HCT116 (cell line): ENCODE measurements around the gene MRPL11. TPM values are rescaled to one million over a fixed set of nuclear protein-coding genes. Genes with fewer than 3 reads are reported as not detected.

Source experiments
- ATAC-seq: fragments of 200-7000 bp; cut with Tn5 transposase; 2 replicates; pipeline ENCODE4 v1.9.1; 2020; ENCODE audit warnings: mild to moderate bottlenecking, moderate library complexity
- BruUV-seq: library from RNA; stranded (reverse); fragments of 400-500 nt; replicated peaks from 2 replicates; lab custom pipeline; 2021; lab: Mats Ljungman, UMichigan
- CTCF ChIA-PET: fragments of 300-600 bp; sonication (Branson Sonifier 250); formaldehyde crosslinking; loops from one replicate; lab custom pipeline; 2021; ENCODE audit warnings: antibody characterized with exemption; lab: Charles Lee
- POLR2A ChIA-PET: fragments of 300-600, 350-600 bp; sonication (Branson Sonifier 250); formaldehyde crosslinking; loops from one replicate; lab custom pipeline; 2021; ENCODE audit warnings: antibody characterized with exemption; lab: Charles Lee
- RAD21 ChIA-PET, 2 experiments: fragments of 300-600 bp; sonication (Branson Sonifier 250); formaldehyde crosslinking; loops; one replicate each; lab custom pipeline; 2023; ENCODE audit warnings: low total read pairs in 2 of 2; ENCODE audit not compliant: uncharacterized antibody in 2 of 2, unreplicated experiment in 2 of 2, low non-redundant PET in 1 of 2; lab: Charles Lee
- DNase-seq: peaks from one replicate; pipeline ENCODE4 v3.0.0-alpha.2; 2010; ENCODE audit warnings: low read depth, low spot score
- H2AFZ ChIP-seq: fragments of 200-600 bp; shearing (Covaris generic), sonication (generic); 2 replicates; pipeline ENCODE4 v1.6.1; 2017; ENCODE audit warnings: low read depth, mixed run types, mixed read lengths, antibody characterized with exemption, low read length; ENCODE audit not compliant: poor library complexity, severe bottlenecking
- H3K27ac ChIP-seq: 2 replicates; pipeline ENCODE4 v1.5.1; 2012; ENCODE audit warnings: low read depth, low read length
- H3K27me3 ChIP-seq: fragments of 200-600 bp; sonication (generic); 2 replicates; pipeline ENCODE4 v1.6.1; 2016; ENCODE audit warnings: mixed run types, low read length, mixed read lengths; ENCODE audit not compliant: insufficient read depth
- H3K36me3 ChIP-seq, 2 experiments: fragments of 200-500 bp in 1 of 2; fragments of 200-600 bp in 1 of 2; sonication (Bioruptor generic) in 1 of 2; sonication (generic) in 1 of 2; 2 replicates each; pipeline versions ENCODE4 v1.5.1 to v1.6.1; 2014 to 2016; ENCODE audit warnings: low read length in 2 of 2, inconsistent platforms in 1 of 2, mixed read lengths in 1 of 2, mixed run types in 1 of 2; ENCODE audit not compliant: insufficient read depth in 2 of 2, control insufficient read depth in 1 of 2
- H3K4me1 ChIP-seq, 2 experiments: fragments of 200-600 bp in 1 of 2; sonication (generic) in 1 of 2; 2 replicates each; pipeline versions ENCODE4 v1.5.1 to v1.6.1; 2012 to 2017; ENCODE audit warnings: low read length in 2 of 2, inconsistent platforms in 1 of 2, mild to moderate bottlenecking in 1 of 2, mixed read lengths in 1 of 2, mixed run types in 1 of 2, moderate library complexity in 1 of 2; ENCODE audit not compliant: insufficient read depth in 2 of 2, control insufficient read depth in 1 of 2
- H3K4me2 ChIP-seq: fragments of 200-600 bp; sonication (generic); 2 replicates; pipeline ENCODE4 v1.6.1; 2017; ENCODE audit warnings: mixed run types, low read length, mixed read lengths
- H3K4me3 ChIP-seq, 2 experiments: fragments of 200-600 bp in 1 of 2; sonication (generic) in 1 of 2; replicated peaks in 1 of 2; 2 replicates each; pipeline ENCODE4 v1.5.1; 2011 to 2016; ENCODE audit warnings: low read length in 2 of 2, control low read depth in 1 of 2, low read depth in 1 of 2, mild to moderate bottlenecking in 1 of 2, mixed read lengths in 1 of 2, mixed run types in 1 of 2
- H3K79me2 ChIP-seq: fragments of 200-600 bp; sonication (generic); 2 replicates; pipeline ENCODE4 v1.6.1; 2017; ENCODE audit warnings: mild to moderate bottlenecking, mixed run types, low read length, moderate library complexity, mixed read lengths; ENCODE audit not compliant: insufficient read depth
- H3K9ac ChIP-seq: fragments of 200-600 bp; sonication (generic); 2 replicates; pipeline ENCODE4 v1.6.1; 2016; ENCODE audit warnings: low read length, mixed read lengths
- H3K9me2 ChIP-seq: fragments of 200-600 bp; sonication (generic), shearing (Covaris generic); 2 replicates; pipeline ENCODE4 v1.6.1; 2017; ENCODE audit warnings: mixed run types, mild to moderate bottlenecking, moderate library complexity; ENCODE audit not compliant: insufficient read depth
- H3K9me3 ChIP-seq, 2 experiments: fragments of 200-500 bp in 1 of 2; fragments of 200-600 bp in 1 of 2; sonication (Bioruptor generic) in 1 of 2; sonication (generic) in 1 of 2; 2 replicates each; pipeline ENCODE4 v1.6.1; 2014 to 2017; ENCODE audit warnings: low read length in 2 of 2, mixed read lengths in 2 of 2, inconsistent platforms in 1 of 2, low read depth in 1 of 2, mild to moderate bottlenecking in 1 of 2, mixed run types in 1 of 2, moderate library complexity in 1 of 2; ENCODE audit not compliant: control insufficient read depth in 1 of 2, insufficient read depth in 1 of 2
- H4K20me1 ChIP-seq: fragments of 200-600 bp; sonication (generic), shearing (Covaris generic); 2 replicates; pipeline ENCODE4 v1.6.1; 2017; ENCODE audit warnings: mixed run types, mild to moderate bottlenecking, moderate library complexity; ENCODE audit not compliant: insufficient read depth
- ATF3 ChIP-seq: IDR thresholded peaks from 2 replicates; pipeline ENCODE4 v1.6.1; 2012
- CBX3 ChIP-seq: IDR thresholded peaks from 2 replicates; pipeline ENCODE4 v1.6.1; 2012; ENCODE audit warnings: low read depth
- EGR1 ChIP-seq: IDR thresholded peaks from 2 replicates; pipeline ENCODE4 v1.6.1; 2012; ENCODE audit warnings: low read depth
- ELF1 ChIP-seq: IDR thresholded peaks from 2 replicates; pipeline ENCODE4 v1.6.1; 2012; ENCODE audit warnings: low read depth, borderline replicate concordance
- JUND ChIP-seq: IDR thresholded peaks from 2 replicates; pipeline ENCODE4 v1.6.1; 2012
- SIN3A ChIP-seq: IDR thresholded peaks from 2 replicates; pipeline ENCODE4 v1.6.1; 2012; ENCODE audit warnings: low read depth
- SRF ChIP-seq: IDR thresholded peaks from 2 replicates; pipeline ENCODE4 v1.6.1; 2012; ENCODE audit warnings: low read depth
- TCF7L2 ChIP-seq: IDR thresholded peaks from 2 replicates; pipeline ENCODE4 v1.7.0; 2011; ENCODE audit warnings: borderline replicate concordance, inconsistent platforms; ENCODE audit not compliant: insufficient read depth, insufficient read length; ENCODE audit errors: extremely low read depth
- YY1 ChIP-seq: IDR thresholded peaks from 2 replicates; pipeline ENCODE4 v1.6.1; 2011; ENCODE audit warnings: low read length, low read depth, moderate library complexity, mild to moderate bottlenecking; ENCODE audit not compliant: insufficient replicate concordance; ENCODE audit errors: extremely low read depth
- ZBTB33 ChIP-seq: IDR thresholded peaks from 2 replicates; pipeline ENCODE4 v1.6.1; 2011; ENCODE audit warnings: mild to moderate bottlenecking, low read length, moderate library complexity; ENCODE audit not compliant: insufficient replicate concordance; ENCODE audit errors: extremely low read depth
- intact Hi-C: fragments of 100-400 bp; cut with micrococcal nuclease; formaldehyde crosslinking; loops from 2 replicates; pipeline ENCODE4 v1.10.0; 2022
- total RNA-seq: library from RNA; stranded (reverse); gene quantifications from one replicate; pipeline ENCODE4 v1.2.1, GENCODE V29; 2021; ENCODE audit not compliant: unreplicated experiment
- TF ChIP-seq, protein P1 (sequence below), 3 experiments: fragments of 200-600 bp in 1 of 3; sonication (generic) in 1 of 3; IDR thresholded peaks in 2 of 3; conservative IDR thresholded peaks in 1 of 3; 2 replicates each; pipeline ENCODE4 v1.5.1; 2012 to 2017; ENCODE audit warnings: low read depth in 2 of 3, low read length in 2 of 3, antibody characterized with exemption in 1 of 3, borderline replicate concordance in 1 of 3, control low read depth in 1 of 3, mild to moderate bottlenecking in 1 of 3, mixed read lengths in 1 of 3, mixed run types in 1 of 3, moderate library complexity in 1 of 3; ENCODE audit not compliant: insufficient read depth in 1 of 3
- TF ChIP-seq, protein P2 (sequence below): IDR thresholded peaks from 2 replicates; pipeline ENCODE4 v1.6.1; 2012

The MRPL11 gene
- total RNA-seq, 1 experiment from 2014 or later, result 126 TPM

- no peaks in the 10 kb centered on the region; the same call in 1 of the 2 replicates for H3K79me2 ChIP-seq
- DNase-seq (no peak), ATAC-seq (no peak)
- H3K9ac ChIP-seq, result no peak overlapping the region
- no TSS peak for BruUV-seq
- H3K4me1 ChIP-seq, result no peaks in the 10 kb centered on the region; a peak in 3 of 4 replicates
- ChIA-PET RAD21 (no interaction called here), CTCF (no interaction called here), POLR2A (no interaction called here)
- no peak overlapping the region for H3K4me2 ChIP-seq
- H2AFZ ChIP-seq, result no peak overlapping the region
- H3K4me3 ChIP-seq, result no peak overlapping the region
- H4K20me1 ChIP-seq, result no peaks in the 10 kb centered on the region
- no peaks in the 10 kb centered on the region for H3K27me3 ChIP-seq
- H3K9me3 ChIP-seq, result no peaks in the 10 kb centered on the region
- H3K9me2 ChIP-seq, result no peaks in the 10 kb centered on the region
- TF ChIP-seq ELF1 (no peak), CBX3 (no peak), TCF7L2 (no peak), YY1 (no peak), EGR1 (no peak), ATF3 (no peak), SIN3A (no peak), ZBTB33 (no peak), SRF (no peak), JUND (no peak)
- TF ChIP-seq, protein P1, sequence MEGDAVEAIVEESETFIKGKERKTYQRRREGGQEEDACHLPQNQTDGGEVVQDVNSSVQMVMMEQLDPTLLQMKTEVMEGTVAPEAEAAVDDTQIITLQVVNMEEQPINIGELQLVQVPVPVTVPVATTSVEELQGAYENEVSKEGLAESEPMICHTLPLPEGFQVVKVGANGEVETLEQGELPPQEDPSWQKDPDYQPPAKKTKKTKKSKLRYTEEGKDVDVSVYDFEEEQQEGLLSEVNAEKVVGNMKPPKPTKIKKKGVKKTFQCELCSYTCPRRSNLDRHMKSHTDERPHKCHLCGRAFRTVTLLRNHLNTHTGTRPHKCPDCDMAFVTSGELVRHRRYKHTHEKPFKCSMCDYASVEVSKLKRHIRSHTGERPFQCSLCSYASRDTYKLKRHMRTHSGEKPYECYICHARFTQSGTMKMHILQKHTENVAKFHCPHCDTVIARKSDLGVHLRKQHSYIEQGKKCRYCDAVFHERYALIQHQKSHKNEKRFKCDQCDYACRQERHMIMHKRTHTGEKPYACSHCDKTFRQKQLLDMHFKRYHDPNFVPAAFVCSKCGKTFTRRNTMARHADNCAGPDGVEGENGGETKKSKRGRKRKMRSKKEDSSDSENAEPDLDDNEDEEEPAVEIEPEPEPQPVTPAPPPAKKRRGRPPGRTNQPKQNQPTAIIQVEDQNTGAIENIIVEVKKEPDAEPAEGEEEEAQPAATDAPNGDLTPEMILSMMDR (IDR thresholded peaks at IDR 0.05 in 2 of 3, conservative IDR thresholded peaks at IDR 0.05 in 1 of 3; ENCODE audit: borderline replicate concordance in 1 of 3, insufficient read depth in 1 of 3, low read depth in 2 of 3, low read length in 2 of 3), result no peak
- TF ChIP-seq, protein P2, sequence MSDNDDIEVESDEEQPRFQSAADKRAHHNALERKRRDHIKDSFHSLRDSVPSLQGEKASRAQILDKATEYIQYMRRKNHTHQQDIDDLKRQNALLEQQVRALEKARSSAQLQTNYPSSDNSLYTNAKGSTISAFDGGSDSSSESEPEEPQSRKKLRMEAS, result no peak
- no peak overlapping the region for H3K27ac ChIP-seq
- intact Hi-C loops, result no loop called here
- H3K36me3 ChIP-seq, result peaks cover 8 to 12% of the 10 kb centered on the region in 2 experiments; a peak in 2 of 4 replicates
Observed at GRCh38 chr11:66473167-66473566, 34.5 kb upstream of the MRPL11 start.
